Pons (tissue), 1 donor: Measurements from ENCODE around the gene ACSF3.
"Not testable (repeated sequence)": the region's sequence is repeated elsewhere in the genome, so short reads cannot be mapped to it uniquely, and the experiment has no call there.

Experiments
- DNase-seq: peaks from one replicate; pipeline ENCODE4 v3.0.0-alpha.2; 2016; ENCODE audit warnings: low spot score

Gene ACSF3

GRCh38 chr16:89175280-89176146, 81.9 kb downstream of the ACSF3 start:
- no peak for DNase-seq

- no peak for DNase-seq
Observed at GRCh38 chr16:89176147-89176690, 82.6 kb downstream of the ACSF3 start.

GRCh38 chr16:89176717-89177116, 83.1 kb downstream of the ACSF3 start:
- no peak for DNase-seq

DNA sequence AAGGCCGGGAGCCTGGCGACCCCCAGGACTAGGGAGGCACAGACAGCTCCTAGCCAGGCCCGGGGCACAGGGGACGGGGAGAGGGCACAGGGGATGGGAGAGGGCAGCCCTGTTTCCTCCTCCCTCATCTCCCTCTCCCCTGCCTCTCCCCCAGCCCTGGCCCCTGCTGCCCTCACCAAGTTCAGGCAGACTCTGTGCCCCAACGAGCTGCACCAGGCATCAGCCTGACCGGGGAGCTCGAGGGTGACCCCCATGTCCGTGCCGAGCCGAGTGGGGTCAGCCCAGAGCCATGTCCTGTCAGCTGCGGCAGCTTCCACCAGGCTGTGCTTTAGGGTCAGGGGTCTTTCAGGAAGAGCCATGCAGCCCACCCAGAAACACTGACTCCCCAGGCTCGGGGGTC, 83.8 kb downstream of the ACSF3 start:
- no peak for DNase-seq

GRCh38 chr16:89178453-89179147, 84.9 kb downstream of the ACSF3 start:
- no peak for DNase-seq

DNA sequence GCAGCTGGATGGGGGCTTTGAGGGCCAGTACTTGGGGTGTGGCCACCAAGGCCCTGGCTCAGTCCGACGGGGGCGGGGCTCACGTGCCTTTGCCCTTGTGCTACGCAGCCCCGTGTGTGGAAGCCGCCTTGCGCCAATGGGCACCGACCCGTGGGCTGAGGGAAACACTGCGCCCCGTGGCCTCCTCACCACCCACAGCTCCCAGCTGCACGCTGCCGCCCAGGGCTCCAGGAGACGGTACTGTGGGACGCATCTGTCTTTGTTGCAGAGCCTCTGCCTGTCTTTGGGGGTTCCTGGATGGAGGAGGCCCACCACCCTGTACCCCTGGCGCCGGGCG, 85.5 kb downstream of the ACSF3 start:
- no peak for DNase-seq

GRCh38 chr16:89179656-89180315, 86.1 kb downstream of the ACSF3 start:
- DNase-seq, result no peak

DNA sequence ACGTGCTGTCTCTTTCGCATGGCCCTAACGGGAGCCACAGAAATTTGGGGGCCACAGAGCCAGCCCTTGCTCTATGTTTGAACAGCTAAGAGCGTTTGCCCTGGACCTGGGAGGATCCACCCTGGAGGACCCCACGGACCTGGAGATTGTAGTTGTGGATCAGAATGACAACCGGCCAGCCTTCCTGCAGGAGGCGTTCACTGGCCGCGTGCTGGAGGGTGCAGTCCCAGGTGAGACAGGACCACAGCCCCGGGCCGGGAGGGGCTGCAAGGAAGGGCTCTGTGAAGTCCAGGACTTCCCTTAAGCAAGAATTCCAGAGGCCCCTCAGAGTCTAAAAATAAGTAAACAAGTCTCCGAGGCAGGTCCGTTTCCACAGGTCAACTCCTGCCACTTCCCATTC, 89.8 kb downstream of the ACSF3 start:
- no peak for DNase-seq

DNA sequence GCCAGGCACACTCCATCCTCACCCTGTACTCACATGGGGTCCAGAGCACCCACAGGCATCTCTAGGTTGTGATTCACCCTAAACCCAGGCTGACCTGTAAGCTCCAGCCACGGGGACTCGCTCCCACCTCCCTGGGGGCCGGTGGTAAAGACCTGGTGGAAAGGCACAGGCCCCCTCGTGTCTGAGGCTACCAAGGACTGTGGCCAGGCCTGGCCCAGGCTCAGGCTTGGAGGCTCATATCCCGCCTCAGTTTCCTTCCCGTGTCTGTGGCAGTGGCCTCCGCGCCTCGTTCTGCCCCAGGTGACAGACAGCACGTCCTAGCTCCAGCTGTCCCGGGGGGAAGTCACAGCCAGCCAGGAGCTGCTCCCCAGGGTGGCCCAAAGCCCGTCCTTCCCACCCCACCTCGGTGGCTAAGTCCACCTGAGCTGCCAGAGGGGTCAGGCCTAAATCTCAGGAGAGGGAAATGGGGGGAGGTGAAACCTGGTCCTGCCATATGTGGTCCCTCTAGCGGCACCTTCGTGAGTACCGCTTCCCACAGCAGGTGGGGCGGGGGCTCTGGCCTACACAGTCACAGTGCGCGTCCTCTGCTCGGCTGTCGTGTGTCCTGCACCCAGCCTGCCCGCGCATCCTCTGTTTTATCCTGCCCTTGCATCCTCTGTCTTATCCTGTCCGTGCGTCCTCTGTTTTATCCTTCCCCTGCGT, 90.5 kb downstream of the ACSF3 start:
- DNase-seq, result no peak

DNA sequence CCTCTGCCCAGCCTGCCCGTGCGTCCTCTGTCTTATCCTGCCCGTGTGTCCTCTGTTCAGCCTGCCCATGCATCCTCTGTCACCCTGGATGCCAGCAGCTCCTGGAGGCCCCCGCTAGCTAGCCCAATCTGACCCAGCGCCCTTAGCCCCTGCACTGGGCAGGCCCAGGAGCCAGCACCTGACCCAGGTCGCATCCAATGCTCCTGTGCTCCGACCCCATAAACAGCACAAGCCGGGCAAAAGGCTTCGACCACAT, 91.0 kb downstream of the ACSF3 start:
- DNase-seq, result no peak

- DNase-seq, result no peak
Observed at GRCh38 chr16:89184933-89185794, 91.5 kb downstream of the ACSF3 start.

DNA sequence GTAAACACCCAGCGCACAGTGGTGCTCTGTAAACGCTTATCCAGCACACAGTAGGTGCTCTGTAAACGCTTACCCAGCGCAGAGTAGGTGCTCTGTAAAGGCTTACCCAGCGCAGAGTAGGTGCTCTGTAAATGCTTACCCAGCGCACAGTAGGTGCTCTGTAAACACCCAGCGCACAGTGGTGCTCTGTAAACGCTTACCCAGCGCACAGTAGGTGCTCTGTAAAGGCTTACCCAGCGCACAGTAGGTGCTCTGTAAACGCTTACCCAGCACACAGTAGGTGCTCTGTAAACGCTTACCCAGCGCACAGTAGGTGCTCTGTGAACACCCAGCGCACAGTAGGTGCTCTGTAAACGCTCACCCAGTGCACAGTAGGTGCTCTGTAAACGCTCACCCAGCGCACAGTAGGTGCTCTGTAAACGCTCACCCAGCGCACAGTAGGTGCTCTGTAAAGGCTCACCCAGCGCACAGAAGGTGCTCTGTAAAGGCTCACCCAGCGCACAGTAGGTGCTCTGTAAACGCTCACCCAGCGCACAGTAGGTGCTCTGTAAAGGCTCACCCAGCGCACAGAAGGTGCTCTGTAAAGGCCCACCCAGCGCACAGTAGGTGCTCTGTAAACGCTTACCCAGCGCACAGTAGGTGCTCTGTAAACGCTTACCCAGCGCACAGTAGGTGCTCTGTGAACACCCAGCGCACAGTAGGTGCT, 92.4 kb downstream of the ACSF3 start:
- DNase-seq, result not testable (repeated sequence)

- DNase-seq, result not testable (repeated sequence)
Observed at GRCh38 chr16:89186593-89187031, 93.0 kb downstream of the ACSF3 start.

DNA sequence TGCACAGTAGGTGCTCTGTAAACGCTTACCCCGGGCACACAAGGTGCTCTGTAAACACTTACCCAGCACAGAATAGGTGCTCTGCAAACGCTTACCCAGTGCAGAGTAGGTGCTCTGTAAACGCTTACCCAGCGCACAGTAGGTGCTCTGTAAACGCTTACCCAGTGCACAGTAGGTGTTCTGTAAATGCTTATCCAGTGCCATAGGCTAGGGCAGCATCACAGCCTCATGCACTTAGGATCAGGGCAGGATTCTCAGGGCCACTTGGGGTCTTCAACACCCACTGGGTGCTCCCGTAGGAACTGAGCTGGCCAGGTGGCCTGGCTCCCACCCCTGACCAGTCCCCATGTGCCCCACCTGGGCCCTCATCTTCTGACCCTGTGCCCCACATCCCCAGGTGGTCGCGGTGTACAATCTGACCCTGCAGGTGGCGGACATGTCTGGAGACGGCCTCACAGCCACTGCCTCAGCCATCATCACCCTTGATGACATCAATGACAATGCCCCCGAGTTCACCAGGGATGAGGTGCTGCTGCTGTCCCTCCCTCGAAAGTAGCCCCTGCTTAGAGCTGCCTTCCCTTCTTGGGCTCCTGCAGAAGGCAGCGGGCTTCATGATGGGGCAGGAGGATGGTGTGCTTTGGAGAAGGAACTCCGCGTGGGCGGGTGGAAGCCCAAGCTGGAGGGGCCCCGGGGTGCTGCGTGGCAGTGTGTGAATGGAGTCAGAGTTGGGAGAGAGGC, 93.5 kb downstream of the ACSF3 start:
- DNase-seq, result no peak

DNA sequence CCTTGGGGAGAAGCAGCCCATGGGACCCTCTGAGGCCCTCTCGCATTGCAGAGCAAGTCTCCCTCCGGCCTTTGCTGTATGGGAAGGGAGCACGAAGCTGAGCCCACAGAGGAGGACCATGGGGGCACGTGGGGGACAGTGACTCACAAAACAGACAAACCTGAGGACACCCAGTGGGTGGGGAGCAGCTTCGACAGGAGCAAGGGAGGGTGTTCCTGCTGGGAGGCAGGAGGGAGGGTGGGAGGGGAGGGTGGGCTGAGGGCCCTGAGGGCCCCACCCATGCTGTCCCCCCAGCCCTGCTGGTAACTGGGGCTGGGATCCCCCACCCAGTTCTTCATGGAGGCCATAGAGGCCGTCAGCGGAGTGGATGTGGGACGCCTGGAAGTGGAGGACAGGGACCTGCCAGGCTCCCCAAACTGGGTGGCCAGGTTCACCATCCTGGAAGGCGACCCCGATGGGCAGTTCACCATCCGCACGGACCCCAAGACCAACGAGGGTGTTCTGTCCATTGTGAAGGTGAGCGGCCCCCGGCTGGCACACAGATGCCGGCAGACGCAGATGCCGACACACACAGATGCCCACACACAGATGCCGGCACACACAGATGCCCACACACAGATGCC, 94.2 kb downstream of the ACSF3 start:
- DNase-seq, result no peak

- DNase-seq, result not testable (repeated sequence)
Observed at GRCh38 chr16:89188471-89189357, 95.1 kb downstream of the ACSF3 start.

- no peak for DNase-seq
Observed at GRCh38 chr16:89189358-89190025, 95.8 kb downstream of the ACSF3 start.
